K562 (cell line): ENCODE measurements around the gene DOK1. TPM values are rescaled to one million over a fixed set of nuclear protein-coding genes. Genes with fewer than 3 reads are reported as not detected.
A peak's percentile ranks its signal among the peaks of the same experiment; 100 is the strongest.

Experiments used
- ATAC-seq: fragments of 200-7000 bp; cut with Tn5 transposase; 3 replicates; pipeline ENCODE4 v1.9.1; 2020; ENCODE audit warnings: moderate library complexity
- BruUV-seq: library from RNA; stranded (reverse); fragments of 400-500 nt; replicated peaks from 2 replicates; lab custom pipeline; 2021; lab: Mats Ljungman, UMichigan
- CTCF ChIA-PET: fragments of 300-600 bp; formaldehyde crosslinking; extraction: SDS; loops from one replicate; lab custom pipeline; 2021; ENCODE audit warnings: low intra/inter-chr PET ratio; lab: Yijun Ruan, JAX
- POLR2A ChIA-PET: fragments of 300-600, 350-650 bp; sonication (Branson Sonifier 250); formaldehyde crosslinking; extraction: SDS; loops from one replicate; lab custom pipeline; 2021; ENCODE audit warnings: antibody characterized with exemption, inconsistent platforms; lab: Yijun Ruan, JAX
- DNase-seq, 4 experiments: peaks; one replicate each; pipeline versions ENCODE4 v3.0.0 to v3.0.0-alpha.2; 2011 to 2018; ENCODE audit warnings: low spot score in 3 of 4, mixed read lengths in 3 of 4; ENCODE audit errors: extremely low read depth in 1 of 4
- FAIRE-seq: peaks from 2 replicates; lab custom pipeline; 2011; peaks lifted over from hg19 to GRCh38; lab: Jason Lieb, UNC
- H2AFZ ChIP-seq: 2 replicates; pipeline ENCODE4 v1.6.0; 2011; ENCODE audit warnings: low read depth, low read length, control low read depth, inconsistent platforms
- H3K27ac ChIP-seq: fragments of 200-600 bp; 3 replicates; pipeline ENCODE4 v1.8.0; 2011; ENCODE audit warnings: low read depth, mild to moderate bottlenecking, control low read depth, inconsistent platforms, low read length, moderate library complexity, mixed read lengths; ENCODE audit errors: extremely low read depth
- H3K27me3 ChIP-seq, 2 experiments: fragments of 300-600 bp in 1 of 2; 2 replicates in 1 of 2; 3 replicates in 1 of 2; pipeline versions ENCODE4 v1.6.0 to v1.8.0; 2011; ENCODE audit warnings: inconsistent platforms in 2 of 2, low read length in 2 of 2, mild to moderate bottlenecking in 1 of 2, mixed read lengths in 1 of 2, moderate library complexity in 1 of 2; ENCODE audit not compliant: control insufficient read depth in 2 of 2, insufficient read depth in 2 of 2
- H3K36me3 ChIP-seq: fragments of 300-600 bp; 3 replicates; pipeline ENCODE4 v1.8.0; 2011; ENCODE audit warnings: mild to moderate bottlenecking, low read length, inconsistent platforms; ENCODE audit not compliant: control insufficient read depth, insufficient read depth
- H3K4me1 ChIP-seq, 2 experiments: fragments of 200-600 bp in 1 of 2; replicated peaks in 1 of 2; 2 replicates in 1 of 2; 3 replicates in 1 of 2; pipeline versions ENCODE4 v1.5.1 to v1.8.0; 2011; ENCODE audit warnings: inconsistent platforms in 2 of 2, low read length in 2 of 2, mild to moderate bottlenecking in 1 of 2, mixed read lengths in 1 of 2, moderate library complexity in 1 of 2; ENCODE audit not compliant: control insufficient read depth in 2 of 2, insufficient read depth in 2 of 2
- H3K4me2 ChIP-seq: 2 replicates; pipeline ENCODE4 v1.6.1; 2011; ENCODE audit warnings: low read length, control low read depth, inconsistent platforms, mixed read lengths; ENCODE audit not compliant: insufficient read depth
- H3K4me3 ChIP-seq: fragments of 200-600 bp; sonication (generic), shearing (Covaris generic); 2 replicates; pipeline ENCODE4 v1.5.1; 2016; ENCODE audit warnings: control low read depth, inconsistent platforms
- H3K79me2 ChIP-seq: fragments of 200-600 bp; 3 replicates; pipeline ENCODE4 v1.8.0; 2011; ENCODE audit warnings: low read length, inconsistent platforms; ENCODE audit not compliant: control insufficient read depth, insufficient read depth
- H3K9ac ChIP-seq, 2 experiments: 2 replicates each; pipeline versions ENCODE4 v1.6.0 to v1.6.1; 2011; ENCODE audit warnings: low read depth in 2 of 2, low read length in 2 of 2, control low read depth in 1 of 2, inconsistent platforms in 1 of 2, mild to moderate bottlenecking in 1 of 2, mixed read lengths in 1 of 2; ENCODE audit not compliant: insufficient read depth in 1 of 2
- H3K9me1 ChIP-seq: one replicate; pipeline ENCODE4 v1.6.0; 2011; ENCODE audit warnings: inconsistent platforms, mild to moderate bottlenecking, low read length, moderate library complexity; ENCODE audit not compliant: control insufficient read depth, insufficient read depth
- H3K9me3 ChIP-seq: replicated peaks from 2 replicates; pipeline ENCODE4 v1.5.1; 2011; ENCODE audit warnings: low read depth, low read length, inconsistent platforms; ENCODE audit not compliant: control insufficient read depth, insufficient read depth
- H4K20me1 ChIP-seq: replicated peaks from 2 replicates; pipeline ENCODE4 v1.6.1; 2011; ENCODE audit warnings: low read length, inconsistent platforms, mixed read lengths; ENCODE audit not compliant: control insufficient read depth, insufficient read depth
- EGR1 ChIP-seq: fragments of 450-650 bp; conservative IDR thresholded peaks from 2 replicates; pipeline ENCODE4 v1.6.1; 2017; ENCODE audit warnings: mild to moderate bottlenecking
- MLLT1 ChIP-seq, 2 experiments: fragments of 450-650 bp; IDR thresholded peaks; 2 replicates each; pipeline ENCODE4 v1.6.1; 2016
- RREB1 ChIP-seq: fragments of 250-450 bp; sonication (Bioruptor Pico); IDR thresholded peaks from 2 replicates; pipeline ENCODE4 v1.4.0; 2020
- SMARCA4 ChIP-seq: fragments of 450-650 bp; IDR thresholded peaks from 2 replicates; pipeline ENCODE4 v1.6.1; 2016
- TFAP4 ChIP-seq: sonication (generic); formaldehyde crosslinking; IDR thresholded peaks from 2 replicates; pipeline ENCODE4 v1.8.0; 2022; ENCODE audit warnings: missing genetic modification reagents, mild to moderate bottlenecking, moderate library complexity, borderline replicate concordance
- ZBTB33 ChIP-seq: sonication (generic); formaldehyde crosslinking; IDR thresholded peaks from 2 replicates; pipeline ENCODE4 v1.8.1; 2023; ENCODE audit warnings: mild to moderate bottlenecking, missing genetic modification reagents
- WGBS: fragments of 100-300 bp; shearing (Covaris generic); methylation state at CpG from one replicate; pipeline ENCODE4 v1.1.6; 2016; ENCODE audit warnings: low coverage, mixed read lengths; ENCODE audit not compliant: insufficient coverage; ENCODE audit errors: missing lambda C conversion rate; 5-methylcytosine and 5-hydroxymethylcytosine counted together
- in situ Hi-C: fragments of 300-500 bp; cut with MboI; formaldehyde crosslinking; loops from 4 replicates; pipeline ENCODE4 v1.15.0; 2018; ENCODE audit warnings: inconsistent platforms, mixed read lengths
- intact Hi-C: fragments of 100-400 bp; cut with micrococcal nuclease; formaldehyde crosslinking; loops from 2 replicates; pipeline ENCODE4 v1.14.2; 2022
- polyA plus RNA-seq, 8 experiments: library from polyadenylated mRNA; depleted of rRNA in 4 of 8; stranded (reverse) in 5 of 8; unstranded in 3 of 8; fragments of >200 nt; fragmentation: Nextera tagmentation in 2 of 8; fragmentation: Illumina TruSeq in 1 of 8; extraction: Ambion mirVana in 2 of 8; extraction: Trizol in 1 of 8; gene quantifications; 2 replicates each; pipeline versions ENCODE4 v1.2.1 to v1.2.3, GENCODE V29; 2011 to 2014; ENCODE audit warnings: inconsistent platforms in 1 of 8, missing spikeins in 1 of 8
- total RNA-seq, 7 experiments: library from RNA; depleted of rRNA in 6 of 7; stranded (reverse); fragments of >200 nt in 6 of 7; fragmentation: Illumina TruSeq in 2 of 7; extraction: Trizol in 2 of 7; gene quantifications; 2 replicates each; pipeline versions ENCODE4 v1.2.1 to v1.2.3, GENCODE V29; 2011 to 2021; ENCODE audit warnings: low replicate concordance in 1 of 7

DOK1 gene
- total and polyA plus RNA-seq, 9 of the 15 experiments (the other 6 are each of a cell fraction or from before 2014, with no cell fraction given): 0.59 to 36.4 (median 16.1) TPM

- ChIA-PET CTCF (interaction anchor here (0.5 kb wide), 1 partner anchor 301 kb away, joined by 3 read pairs; no protein-coding TSS in a partner anchor), POLR2A (interaction anchor here (0.6 to 1.1 kb wide), 2 partner anchors 22 to 44 kb away, joined by 4 to 5 read pairs; no protein-coding TSS in a partner anchor)
- Histone ChIP-seq H3K9ac (peak overlapping the region; percentile 83 to 99; a peak in 3 of 4 replicates), H4K20me1 (no peaks in the 10 kb centered on the region), H3K9me1 (no peaks in the 10 kb centered on the region), H3K4me1 (peaks cover 22 to 64% of the 10 kb centered on the region in 2 experiments), H2AFZ (peak overlapping the region; percentile 90), H3K4me3 (no peak overlapping the region; the same call in 1 of the 2 replicates), H3K27me3 (no peaks in the 10 kb centered on the region), H3K36me3 (peaks cover 17% of the 10 kb centered on the region; the same call in 1 of the 3 replicates), H3K4me2 (peak overlapping the region; percentile 95), H3K79me2 (peaks cover 16% of the 10 kb centered on the region; the same call in 2 of the 3 replicates), H3K27ac (peak overlapping the region; percentile 92; the same call in 1 of the 3 replicates), H3K9me3 (no peaks in the 10 kb centered on the region)
- intact Hi-C loops: no loop called here
- in situ Hi-C loops: no loop called here
- peak in 1 of 4 experiments; percentile 27 for DNase-seq
- 46% methylated on average over 17 of the region's 27 CpGs for WGBS
- TF ChIP-seq ZBTB33 (peak; percentile 81), EGR1 (0 out of 2 replicates have a peak, but pooled peaks have one; percentile 24), RREB1 (no peak), TFAP4 (peak; percentile 36; the same call in 1 of the 2 replicates), SMARCA4 (0 out of 2 replicates have a peak, but pooled peaks have one; percentile 20), MLLT1 (IDR thresholded peaks at IDR 0.05) (peak in 1 of 2 experiments; percentile 44; a peak in 1 of 4 replicates)
- BruUV-seq: TSS peak; percentile 69
- no peak for ATAC-seq
- peak; percentile 11 for FAIRE-seq
Measured at GRCh38 chr2:74552914-74553811, 1.4 kb upstream of the DOK1 start.
